ENCODE measurements around the gene DNAH9.

Gene DNAH9

GRCh38 chr17:11628374-11628773 is 30.1 kb downstream of the DNAH9 start:
- no peak for TF ChIP-seq SUZ12 (IDR thresholded peaks at IDR 0.05; ENCODE audit: extremely low read depth, insufficient read depth, insufficient read length)
- TF ChIP-seq YY1 (IDR thresholded peaks at IDR 0.05; ENCODE audit: insufficient read depth, insufficient read length) = no peak
- no peak for TF ChIP-seq ZNF274 (IDR thresholded peaks at IDR 0.05; ENCODE audit: low read depth, low read length)
- H3K9me3 ChIP-seq (ENCODE audit: insufficient read depth, low read length) = no peaks in the 10 kb centered on the region
- no peak for DNase-seq (ENCODE audit: low read depth, low spot score)
- H3K4me1 ChIP-seq (ENCODE audit: insufficient read depth, insufficient read length) = no peaks in the 10 kb centered on the region
- no peak overlapping the region for H3K4me3 ChIP-seq (ENCODE audit: insufficient read length, low read depth)
- H3K27me3 ChIP-seq (ENCODE audit: insufficient read depth, insufficient read length) = no peaks in the 10 kb centered on the region
- no peak overlapping the region for H3K9ac ChIP-seq (ENCODE audit: insufficient read length, low read depth)
- H3K36me3 ChIP-seq (ENCODE audit: insufficient read depth, insufficient read length, low read length) = no peaks in the 10 kb centered on the region

GRCh38 chr17:11628831-11629230 is 30.6 kb downstream of the DNAH9 start:
- H3K36me3 ChIP-seq (ENCODE audit: insufficient read depth, insufficient read length, low read length) = no peaks in the 10 kb centered on the region
- DNase-seq (ENCODE audit: low read depth, low spot score) = no peak
- no peaks in the 10 kb centered on the region for H3K27me3 ChIP-seq (ENCODE audit: insufficient read depth, insufficient read length)
- no peak overlapping the region for H3K4me3 ChIP-seq (ENCODE audit: insufficient read length, low read depth)
- no peaks in the 10 kb centered on the region for H3K4me1 ChIP-seq (ENCODE audit: insufficient read depth, insufficient read length)
- no peak overlapping the region for H3K9ac ChIP-seq (ENCODE audit: insufficient read length, low read depth)
- TF ChIP-seq SUZ12 (IDR thresholded peaks at IDR 0.05; ENCODE audit: extremely low read depth, insufficient read depth, insufficient read length) (no peak), ZNF274 (IDR thresholded peaks at IDR 0.05; ENCODE audit: low read depth, low read length) (no peak), YY1 (IDR thresholded peaks at IDR 0.05; ENCODE audit: insufficient read depth, insufficient read length) (no peak)
- H3K9me3 ChIP-seq (ENCODE audit: insufficient read depth, low read length) = no peaks in the 10 kb centered on the region

- Histone ChIP-seq H3K4me3 (ENCODE audit: insufficient read length, low read depth) (no peak overlapping the region), H3K9ac (ENCODE audit: insufficient read length, low read depth) (no peak overlapping the region), H3K27me3 (ENCODE audit: insufficient read depth, insufficient read length) (no peaks in the 10 kb centered on the region), H3K9me3 (ENCODE audit: insufficient read depth, low read length) (no peaks in the 10 kb centered on the region), H3K36me3 (ENCODE audit: insufficient read depth, insufficient read length, low read length) (no peaks in the 10 kb centered on the region), H3K4me1 (ENCODE audit: insufficient read depth, insufficient read length) (no peaks in the 10 kb centered on the region)
- no peak for DNase-seq (ENCODE audit: low read depth, low spot score)
- no peak for TF ChIP-seq YY1 (IDR thresholded peaks at IDR 0.05; ENCODE audit: insufficient read depth, insufficient read length)
- TF ChIP-seq SUZ12 (IDR thresholded peaks at IDR 0.05; ENCODE audit: extremely low read depth, insufficient read depth, insufficient read length) = no peak
- no peak for TF ChIP-seq ZNF274 (IDR thresholded peaks at IDR 0.05; ENCODE audit: low read depth, low read length)
Measured at GRCh38 chr17:11636771-11637170, 38.5 kb downstream of the DNAH9 start.

- Histone ChIP-seq H3K36me3 (ENCODE audit: insufficient read depth, insufficient read length, low read length) (no peaks in the 10 kb centered on the region), H3K4me1 (ENCODE audit: insufficient read depth, insufficient read length) (no peaks in the 10 kb centered on the region), H3K9me3 (ENCODE audit: insufficient read depth, low read length) (no peaks in the 10 kb centered on the region), H3K9ac (ENCODE audit: insufficient read length, low read depth) (no peak overlapping the region), H3K4me3 (ENCODE audit: insufficient read length, low read depth) (no peak overlapping the region), H3K27me3 (ENCODE audit: insufficient read depth, insufficient read length) (no peaks in the 10 kb centered on the region)
- TF ChIP-seq ZNF274 (IDR thresholded peaks at IDR 0.05; ENCODE audit: low read depth, low read length) (no peak), SUZ12 (IDR thresholded peaks at IDR 0.05; ENCODE audit: extremely low read depth, insufficient read depth, insufficient read length) (no peak), YY1 (IDR thresholded peaks at IDR 0.05; ENCODE audit: insufficient read depth, insufficient read length) (no peak)
- no peak for DNase-seq (ENCODE audit: low read depth, low spot score)
Measured at GRCh38 chr17:11637796-11638195, 39.5 kb downstream of the DNAH9 start.

GRCh38 chr17:11638700-11639265 is 40.5 kb downstream of the DNAH9 start:
- Histone ChIP-seq H3K4me1 (ENCODE audit: insufficient read depth, insufficient read length) (no peaks in the 10 kb centered on the region), H3K36me3 (ENCODE audit: insufficient read depth, insufficient read length, low read length) (no peaks in the 10 kb centered on the region), H3K4me3 (ENCODE audit: insufficient read length, low read depth) (no peak overlapping the region), H3K27me3 (ENCODE audit: insufficient read depth, insufficient read length) (no peaks in the 10 kb centered on the region), H3K9ac (ENCODE audit: insufficient read length, low read depth) (no peak overlapping the region), H3K9me3 (ENCODE audit: insufficient read depth, low read length) (no peaks in the 10 kb centered on the region)
- no peak for TF ChIP-seq ZNF274 (IDR thresholded peaks at IDR 0.05; ENCODE audit: low read depth, low read length)
- no peak for TF ChIP-seq SUZ12 (IDR thresholded peaks at IDR 0.05; ENCODE audit: extremely low read depth, insufficient read depth, insufficient read length)
- TF ChIP-seq YY1 (IDR thresholded peaks at IDR 0.05; ENCODE audit: insufficient read depth, insufficient read length) = no peak
- DNase-seq (ENCODE audit: low read depth, low spot score) = no peak

- H3K4me1 ChIP-seq (ENCODE audit: insufficient read depth, insufficient read length) = no peaks in the 10 kb centered on the region
- H3K36me3 ChIP-seq (ENCODE audit: insufficient read depth, insufficient read length, low read length) = no peaks in the 10 kb centered on the region
- DNase-seq (ENCODE audit: low read depth, low spot score) = no peak
- H3K27me3 ChIP-seq (ENCODE audit: insufficient read depth, insufficient read length) = no peaks in the 10 kb centered on the region
- TF ChIP-seq ZNF274 (IDR thresholded peaks at IDR 0.05; ENCODE audit: low read depth, low read length) (no peak), YY1 (IDR thresholded peaks at IDR 0.05; ENCODE audit: insufficient read depth, insufficient read length) (no peak), SUZ12 (IDR thresholded peaks at IDR 0.05; ENCODE audit: extremely low read depth, insufficient read depth, insufficient read length) (no peak)
- no peak overlapping the region for H3K9ac ChIP-seq (ENCODE audit: insufficient read length, low read depth)
- H3K9me3 ChIP-seq (ENCODE audit: insufficient read depth, low read length) = no peaks in the 10 kb centered on the region
- H3K4me3 ChIP-seq (ENCODE audit: insufficient read length, low read depth) = no peak overlapping the region
Measured at GRCh38 chr17:11639736-11640462, 41.6 kb downstream of the DNAH9 start.

- no peak overlapping the region for H3K4me3 ChIP-seq (ENCODE audit: insufficient read length, low read depth)
- no peak overlapping the region for H3K9ac ChIP-seq (ENCODE audit: insufficient read length, low read depth)
- TF ChIP-seq YY1 (IDR thresholded peaks at IDR 0.05; ENCODE audit: insufficient read depth, insufficient read length) (no peak), SUZ12 (IDR thresholded peaks at IDR 0.05; ENCODE audit: extremely low read depth, insufficient read depth, insufficient read length) (no peak), ZNF274 (IDR thresholded peaks at IDR 0.05; ENCODE audit: low read depth, low read length) (no peak)
- no peaks in the 10 kb centered on the region for H3K36me3 ChIP-seq (ENCODE audit: insufficient read depth, insufficient read length, low read length)
- H3K4me1 ChIP-seq (ENCODE audit: insufficient read depth, insufficient read length) = no peaks in the 10 kb centered on the region
- H3K9me3 ChIP-seq (ENCODE audit: insufficient read depth, low read length) = no peaks in the 10 kb centered on the region
- H3K27me3 ChIP-seq (ENCODE audit: insufficient read depth, insufficient read length) = no peaks in the 10 kb centered on the region
- no peak for DNase-seq (ENCODE audit: low read depth, low spot score)
Measured at GRCh38 chr17:11640463-11640814, 42.2 kb downstream of the DNAH9 start.
